ENCODE results near the gene MAD1L1. TPM values are rescaled to one million over a fixed set of nuclear protein-coding genes. Genes with fewer than 3 reads are reported as not detected.

The MAD1L1 gene
- total RNA-seq, 4 donors from 2014 or later: 60.3 to 149 (median 73.7) TPM

DNA sequence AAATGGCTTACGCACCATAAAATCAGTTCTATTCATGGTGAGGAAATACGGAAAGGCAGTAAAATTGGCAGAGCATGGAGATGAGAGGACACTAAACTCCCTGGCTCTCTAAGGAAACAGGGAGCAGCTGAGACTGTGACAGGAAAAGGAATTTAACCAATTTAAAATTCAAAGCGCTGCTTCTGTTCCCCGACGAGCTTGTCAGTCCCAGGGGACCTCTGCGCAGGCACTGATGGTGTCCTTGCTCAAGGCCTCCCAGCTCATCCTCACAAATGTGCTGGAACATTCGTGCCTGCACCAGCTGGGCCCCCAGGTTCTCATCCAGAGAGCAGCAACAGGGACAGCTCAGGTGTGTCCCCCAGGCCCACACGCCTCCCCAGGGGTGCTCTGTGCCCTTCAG, 101.4 kb downstream of the MAD1L1 start:
- H3K4me3 ChIP-seq: no peak overlapping the region
- TF ChIP-seq EP300 (IDR thresholded peaks at IDR 0.05): no peak
- TF ChIP-seq, protein P1, sequence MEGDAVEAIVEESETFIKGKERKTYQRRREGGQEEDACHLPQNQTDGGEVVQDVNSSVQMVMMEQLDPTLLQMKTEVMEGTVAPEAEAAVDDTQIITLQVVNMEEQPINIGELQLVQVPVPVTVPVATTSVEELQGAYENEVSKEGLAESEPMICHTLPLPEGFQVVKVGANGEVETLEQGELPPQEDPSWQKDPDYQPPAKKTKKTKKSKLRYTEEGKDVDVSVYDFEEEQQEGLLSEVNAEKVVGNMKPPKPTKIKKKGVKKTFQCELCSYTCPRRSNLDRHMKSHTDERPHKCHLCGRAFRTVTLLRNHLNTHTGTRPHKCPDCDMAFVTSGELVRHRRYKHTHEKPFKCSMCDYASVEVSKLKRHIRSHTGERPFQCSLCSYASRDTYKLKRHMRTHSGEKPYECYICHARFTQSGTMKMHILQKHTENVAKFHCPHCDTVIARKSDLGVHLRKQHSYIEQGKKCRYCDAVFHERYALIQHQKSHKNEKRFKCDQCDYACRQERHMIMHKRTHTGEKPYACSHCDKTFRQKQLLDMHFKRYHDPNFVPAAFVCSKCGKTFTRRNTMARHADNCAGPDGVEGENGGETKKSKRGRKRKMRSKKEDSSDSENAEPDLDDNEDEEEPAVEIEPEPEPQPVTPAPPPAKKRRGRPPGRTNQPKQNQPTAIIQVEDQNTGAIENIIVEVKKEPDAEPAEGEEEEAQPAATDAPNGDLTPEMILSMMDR (IDR thresholded peaks at IDR 0.05): no peak
- TF ChIP-seq POLR2A (IDR thresholded peaks at IDR 0.05): no peak
- H3K4me1 ChIP-seq: no peaks in the 10 kb centered on the region
- no peak for DNase-seq (ENCODE audit: low spot score in 2 of 2)
- WGBS, 2 donors: 87 to 91% methylated on average over 7 to 8 of the region's 8 CpGs
- no peaks in the 10 kb centered on the region for H3K27me3 ChIP-seq
- H3K9me3 ChIP-seq: no peaks in the 10 kb centered on the region
- peaks cover 0 to 54% (median 0%) of the 10 kb centered on the region in 3 donors for H3K36me3 ChIP-seq
- H3K27ac ChIP-seq: no peak overlapping the region

DNA sequence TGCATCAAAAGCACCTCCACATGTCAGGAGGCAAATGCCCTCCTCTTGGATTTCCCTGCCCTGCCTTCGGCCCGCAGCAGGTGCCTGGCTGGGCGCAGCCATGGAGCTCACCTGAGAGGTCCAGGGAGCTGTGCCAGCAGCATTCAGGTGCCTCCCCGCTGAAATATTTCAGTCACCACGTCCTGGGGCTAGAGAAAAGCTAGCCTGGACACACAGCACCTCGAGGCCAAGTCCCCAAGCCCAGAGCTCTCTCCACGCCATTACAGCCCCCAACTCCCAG, 102.7 kb downstream of the MAD1L1 start:
- Histone ChIP-seq H3K27ac (no peak overlapping the region), H3K4me1 (no peaks in the 10 kb centered on the region), H3K36me3 (peaks cover 0 to 57% (median 0%) of the 10 kb centered on the region in 3 donors), H3K27me3 (no peaks in the 10 kb centered on the region), H3K9me3 (no peaks in the 10 kb centered on the region), H3K4me3 (no peak overlapping the region)
- DNase-seq (ENCODE audit: low spot score in 2 of 2): no peak
- WGBS, 2 donors: 93 to 95% methylated on average over 5 to 7 of the region's 7 CpGs
- TF ChIP-seq EP300 (IDR thresholded peaks at IDR 0.05) (no peak), POLR2A (IDR thresholded peaks at IDR 0.05) (no peak)
- TF ChIP-seq, protein P1 (IDR thresholded peaks at IDR 0.05): no peak

DNA sequence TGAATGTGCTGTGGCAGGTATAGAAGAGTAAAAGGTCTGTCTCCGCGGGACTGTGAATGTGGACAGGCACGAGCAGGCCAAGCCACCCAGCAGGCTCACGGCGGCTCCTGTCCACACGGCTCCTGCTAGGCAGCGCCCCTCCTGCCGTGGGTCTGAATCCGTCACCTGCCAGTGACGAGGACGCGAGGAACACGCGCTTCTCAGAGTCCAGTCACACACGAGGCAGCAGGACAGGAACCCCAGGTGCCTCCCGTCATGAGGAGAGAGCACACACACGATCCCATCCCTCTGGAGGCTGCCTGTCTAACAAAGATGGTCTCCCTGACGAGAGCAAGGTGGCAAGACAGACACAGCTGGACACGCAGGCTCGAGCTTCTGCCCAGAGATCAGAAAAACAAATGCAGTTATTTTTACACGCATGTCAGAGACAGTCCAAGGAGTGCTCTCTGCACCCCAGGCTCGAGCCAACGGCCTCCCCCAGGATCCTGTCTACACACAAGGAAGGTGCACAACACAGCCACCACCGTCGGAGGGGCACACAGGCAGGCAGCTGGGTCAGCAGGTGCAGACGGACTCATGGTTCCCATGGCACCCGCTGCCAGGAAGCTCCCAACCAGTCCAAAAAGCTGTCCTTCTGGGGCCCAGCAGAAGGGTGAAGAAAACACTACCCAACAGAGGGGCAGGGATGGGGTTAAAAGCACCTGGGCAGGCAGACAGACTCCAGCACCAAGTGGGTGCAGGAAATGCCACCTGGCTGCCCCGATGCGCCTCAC, 103.2 kb downstream of the MAD1L1 start:
- H3K36me3 ChIP-seq: peaks cover 0 to 63% (median 0%) of the 10 kb centered on the region in 3 donors
- WGBS, 2 donors: 81 to 89% methylated on average over 21 to 28 of the region's 29 CpGs
- TF ChIP-seq, protein P1 (IDR thresholded peaks at IDR 0.05): no peak
- TF ChIP-seq POLR2A (IDR thresholded peaks at IDR 0.05) (no peak), EP300 (IDR thresholded peaks at IDR 0.05) (no peak)
- no peak overlapping the region for H3K4me3 ChIP-seq
- no peaks in the 10 kb centered on the region for H3K27me3 ChIP-seq
- H3K4me1 ChIP-seq: no peaks in the 10 kb centered on the region
- no peak for DNase-seq (ENCODE audit: low spot score in 2 of 2)
- H3K9me3 ChIP-seq: no peaks in the 10 kb centered on the region
- H3K27ac ChIP-seq: no peak overlapping the region

DNA sequence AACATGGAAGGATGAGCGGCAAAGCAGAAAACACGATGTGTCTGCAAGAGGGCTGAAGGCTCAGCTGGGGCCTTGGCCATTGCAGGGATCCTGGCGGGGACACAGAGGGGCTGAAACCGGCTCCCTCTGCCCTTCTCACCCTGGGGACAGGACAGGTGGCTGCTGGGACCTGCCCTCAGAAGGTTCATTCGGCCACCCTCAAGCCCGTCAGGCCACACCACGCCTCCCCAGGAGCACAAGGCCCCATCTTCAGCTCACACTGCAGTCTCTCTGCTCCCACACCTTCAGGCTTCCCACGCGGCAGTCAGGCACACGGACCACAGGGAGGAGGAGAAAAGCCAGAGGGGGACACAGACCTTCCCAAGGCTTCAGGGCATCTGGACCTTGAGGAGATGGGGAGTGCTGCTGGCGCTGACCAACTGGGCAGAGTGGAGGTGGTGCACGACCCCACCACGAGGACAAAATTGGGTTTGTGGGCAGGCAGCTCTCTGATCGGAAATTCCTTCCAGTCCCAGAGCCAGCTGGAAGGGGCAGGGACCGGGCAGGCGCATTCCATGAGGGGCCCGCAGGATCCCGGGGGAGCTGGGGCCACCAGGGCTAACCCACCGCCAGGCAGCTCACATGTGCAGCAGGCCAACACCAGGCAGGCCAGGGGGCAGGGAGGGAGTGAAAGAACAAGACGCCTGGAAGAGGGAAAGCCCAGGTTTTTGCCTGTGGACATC, 104.0 kb downstream of the MAD1L1 start:
- peaks cover 0 to 67% (median 0%) of the 10 kb centered on the region in 3 donors for H3K36me3 ChIP-seq
- no peaks in the 10 kb centered on the region for H3K4me1 ChIP-seq
- no peaks in the 10 kb centered on the region for H3K27me3 ChIP-seq
- TF ChIP-seq EP300 (IDR thresholded peaks at IDR 0.05): no peak
- H3K9me3 ChIP-seq: no peaks in the 10 kb centered on the region
- no peak overlapping the region for H3K27ac ChIP-seq
- 68 to 70% methylated on average over 20 of the region's 20 CpGs for WGBS, 2 donors
- no peak for DNase-seq (ENCODE audit: low spot score in 2 of 2)
- H3K4me3 ChIP-seq: no peak overlapping the region

DNA sequence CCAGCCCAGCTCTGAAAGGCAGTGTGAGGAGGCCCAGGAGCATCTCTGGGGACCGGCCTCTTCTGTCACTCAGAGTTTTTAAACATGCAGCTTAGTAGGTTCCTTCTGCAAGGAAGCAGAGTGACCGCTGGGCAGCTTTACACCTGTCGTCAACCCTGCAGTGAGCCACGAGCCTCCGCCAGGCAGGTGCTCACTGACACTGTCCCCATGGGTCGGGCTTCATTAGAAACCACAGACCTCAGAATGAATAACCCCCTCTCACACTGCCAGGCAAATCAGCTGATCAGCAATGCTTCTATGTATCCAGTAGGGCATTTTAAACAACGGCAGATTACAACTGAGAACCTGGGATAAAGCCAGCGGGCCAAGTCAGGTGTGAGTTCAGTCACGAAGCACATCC, 106.1 kb downstream of the MAD1L1 start:
- no peak overlapping the region for H3K4me3 ChIP-seq
- no peaks in the 10 kb centered on the region for H3K27me3 ChIP-seq
- H3K36me3 ChIP-seq: peaks cover 0 to 64% (median 0%) of the 10 kb centered on the region in 3 donors
- peaks cover 0 to under 1% (median 0%) of the 10 kb centered on the region in 4 donors for H3K4me1 ChIP-seq
- H3K9me3 ChIP-seq: no peaks in the 10 kb centered on the region
- DNase-seq (ENCODE audit: low spot score in 2 of 2): no peak
- no peak overlapping the region for H3K27ac ChIP-seq
- TF ChIP-seq, protein P1 (IDR thresholded peaks at IDR 0.05): no peak
- TF ChIP-seq EP300 (IDR thresholded peaks at IDR 0.05): no peak
- no peak for TF ChIP-seq POLR2A (IDR thresholded peaks at IDR 0.05)
- 88 to 89% methylated on average over 9 of the region's 9 CpGs for whole genome bisulfite sequencing, 2 donors
